Measurements from ENCODE around the gene RAB7A.
A peak's percentile ranks its signal among the peaks of the same experiment; 100 is the strongest.

The RAB7A gene

GRCh38 chr3:128726023-128727016 lies at the start of gene RAB7A:
Gene RAB7A, plus strand, starts transcription at chr3:128726183. Its CDS starts 69,185 bp downstream, at chr3:128795368.
- peak; percentile 82 for DNase-seq (ENCODE audit: low read depth)

DNA sequence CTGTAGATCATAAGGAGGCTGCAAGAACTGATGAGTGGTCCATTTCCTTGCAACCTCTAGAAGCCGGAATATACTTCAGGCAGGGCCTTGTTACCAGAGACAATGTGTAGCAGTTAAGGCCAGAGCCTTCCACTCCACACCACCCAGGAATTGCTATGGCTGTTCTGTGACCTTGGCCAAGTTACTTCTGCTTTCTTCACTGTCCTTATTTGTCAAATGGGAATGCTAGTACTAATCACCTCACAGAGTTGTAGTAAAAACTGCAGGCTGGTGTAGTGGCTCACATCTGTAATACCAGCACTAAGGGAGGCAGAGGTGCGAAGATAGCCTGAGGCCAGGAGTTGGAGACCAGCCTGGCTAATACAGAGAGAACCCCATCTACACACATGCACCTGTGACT lies 46.6 kb upstream of the RAB7A start:
- no peak for DNase-seq (ENCODE audit: low read depth)

DNA sequence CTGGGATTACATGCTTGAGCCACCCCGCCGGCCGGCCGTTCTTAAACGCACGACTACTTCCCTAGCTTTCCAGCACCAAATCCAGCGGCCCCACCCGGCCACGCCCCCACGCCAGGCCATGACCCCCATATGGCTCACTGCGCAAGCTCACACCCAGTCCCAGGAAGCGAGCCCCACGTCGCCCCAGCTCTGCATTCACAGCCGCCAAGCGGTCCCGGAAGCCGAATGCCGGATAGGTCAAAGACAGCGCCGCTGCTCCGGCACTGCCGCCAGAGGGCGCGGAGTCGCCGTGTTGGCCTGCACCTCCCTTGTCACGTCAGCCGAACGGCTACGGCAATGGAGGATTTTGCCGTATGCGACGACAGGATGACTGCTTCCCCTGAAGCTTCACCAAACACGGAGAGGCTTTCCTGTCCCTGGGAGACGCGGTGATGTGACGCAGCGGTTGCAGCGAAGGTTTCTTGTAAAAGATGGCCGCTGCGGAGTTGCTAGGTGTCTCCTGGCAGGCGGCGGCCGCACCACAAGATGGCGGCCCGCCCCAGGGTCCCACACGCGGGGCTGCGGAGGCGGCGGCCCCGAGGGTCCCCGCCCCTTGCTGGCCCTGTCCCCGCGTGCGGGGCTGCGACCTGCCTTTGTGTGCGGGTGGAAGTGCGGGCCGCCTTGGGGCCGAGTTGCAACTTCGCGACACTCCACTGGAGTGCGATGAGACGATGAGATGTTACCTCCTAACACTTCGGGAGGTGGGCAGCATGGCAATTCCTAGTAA lies 45.2 kb upstream of the RAB7A start:
- peak; percentile 93 for DNase-seq (ENCODE audit: low read depth)

DNA sequence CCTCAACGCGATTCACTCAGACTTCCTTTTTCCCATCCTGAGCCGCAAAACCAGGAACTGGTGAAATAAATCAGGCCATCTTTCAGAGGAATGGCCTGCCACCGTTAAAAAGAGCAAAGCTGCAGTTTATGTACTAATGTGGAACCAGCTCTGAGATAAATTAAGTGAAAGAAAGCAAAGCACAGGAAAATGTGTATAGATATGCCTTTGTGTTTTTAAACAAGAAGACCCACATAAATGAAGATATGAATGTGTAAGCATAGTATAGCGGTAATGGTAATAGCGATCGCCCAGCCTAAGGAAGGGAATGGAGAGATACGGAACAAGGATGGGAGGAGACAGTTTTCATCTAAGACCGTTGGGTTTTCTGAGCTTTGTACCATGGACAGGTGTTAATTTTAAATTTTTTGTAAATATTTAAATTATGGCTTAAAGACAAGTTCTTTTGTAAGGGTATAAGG lies 44.6 kb upstream of the RAB7A start:
- DNase-seq (ENCODE audit: low read depth): no peak

DNA sequence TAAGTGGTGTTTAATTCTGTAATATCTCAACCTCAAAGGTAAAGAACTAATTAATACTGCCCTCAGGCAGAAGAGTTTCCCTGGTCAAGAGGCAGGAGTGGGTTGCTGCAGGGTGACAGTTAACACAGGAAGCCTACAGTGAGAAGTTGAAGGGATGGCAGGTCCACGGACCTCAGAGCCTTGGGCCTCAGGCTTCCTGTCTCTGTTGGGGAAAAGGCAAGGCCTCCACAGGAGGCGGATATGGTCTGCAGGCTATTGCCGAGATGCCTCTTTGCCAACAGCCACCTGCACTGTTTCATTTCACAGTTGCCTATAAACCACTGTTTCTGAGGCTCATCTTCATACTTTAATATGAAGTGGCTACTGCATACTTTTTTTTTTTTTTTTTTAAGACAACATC lies 42.0 kb upstream of the RAB7A start:
- DNase-seq (ENCODE audit: low read depth): no peak

- DNase-seq (ENCODE audit: low read depth): no peak
Observed at GRCh38 chr3:128684986-128685726, 40.8 kb upstream of the RAB7A start.

- DNase-seq (ENCODE audit: low read depth): no peak
Observed at GRCh38 chr3:128686465-128686864, 39.5 kb upstream of the RAB7A start.

DNA sequence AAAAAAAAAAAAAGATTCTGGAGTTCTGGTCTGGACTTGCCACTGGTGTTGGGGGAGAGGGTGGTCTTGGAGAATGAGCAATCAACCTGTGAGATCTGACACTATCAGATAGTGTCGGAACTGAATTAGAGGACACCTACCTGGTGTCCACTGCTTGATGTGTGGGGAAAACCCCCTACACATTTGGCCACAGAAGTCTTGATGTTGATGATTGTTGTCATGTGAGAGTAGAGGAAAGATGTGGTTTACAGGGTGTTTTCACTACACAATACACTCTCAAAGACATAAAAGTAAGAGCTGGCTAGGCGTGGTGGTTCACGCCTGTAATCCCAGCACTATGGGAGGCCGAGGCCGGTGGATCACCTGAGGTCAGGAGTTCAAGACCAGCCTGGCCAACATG lies 36.9 kb upstream of the RAB7A start:
- DNase-seq (ENCODE audit: low read depth): no peak

DNA sequence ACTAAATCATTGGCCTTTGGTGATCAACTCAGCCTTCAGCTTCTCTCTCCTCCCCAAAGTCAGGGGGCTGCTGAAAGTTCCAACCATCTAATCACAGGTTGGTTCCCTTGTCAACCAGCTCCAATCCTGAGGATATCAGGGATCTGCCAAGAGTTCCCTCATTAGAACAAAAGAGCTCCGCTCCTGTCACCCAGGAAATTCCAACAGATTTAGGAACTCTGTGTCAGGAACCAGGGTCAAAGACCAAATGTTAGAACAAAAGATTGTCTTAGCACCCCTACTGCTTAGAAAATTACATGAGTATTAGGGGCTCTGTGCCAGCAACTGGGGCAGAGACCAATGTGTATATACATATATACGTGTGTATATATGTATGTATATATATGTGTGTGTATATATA lies 32.3 kb upstream of the RAB7A start:
- DNase-seq (ENCODE audit: low read depth): no peak

GRCh38 chr3:128697341-128697740 lies 28.6 kb upstream of the RAB7A start:
- no peak for DNase-seq (ENCODE audit: low read depth)

- DNase-seq (ENCODE audit: low read depth): no peak
Observed at GRCh38 chr3:128698211-128699047, 27.6 kb upstream of the RAB7A start.

DNA sequence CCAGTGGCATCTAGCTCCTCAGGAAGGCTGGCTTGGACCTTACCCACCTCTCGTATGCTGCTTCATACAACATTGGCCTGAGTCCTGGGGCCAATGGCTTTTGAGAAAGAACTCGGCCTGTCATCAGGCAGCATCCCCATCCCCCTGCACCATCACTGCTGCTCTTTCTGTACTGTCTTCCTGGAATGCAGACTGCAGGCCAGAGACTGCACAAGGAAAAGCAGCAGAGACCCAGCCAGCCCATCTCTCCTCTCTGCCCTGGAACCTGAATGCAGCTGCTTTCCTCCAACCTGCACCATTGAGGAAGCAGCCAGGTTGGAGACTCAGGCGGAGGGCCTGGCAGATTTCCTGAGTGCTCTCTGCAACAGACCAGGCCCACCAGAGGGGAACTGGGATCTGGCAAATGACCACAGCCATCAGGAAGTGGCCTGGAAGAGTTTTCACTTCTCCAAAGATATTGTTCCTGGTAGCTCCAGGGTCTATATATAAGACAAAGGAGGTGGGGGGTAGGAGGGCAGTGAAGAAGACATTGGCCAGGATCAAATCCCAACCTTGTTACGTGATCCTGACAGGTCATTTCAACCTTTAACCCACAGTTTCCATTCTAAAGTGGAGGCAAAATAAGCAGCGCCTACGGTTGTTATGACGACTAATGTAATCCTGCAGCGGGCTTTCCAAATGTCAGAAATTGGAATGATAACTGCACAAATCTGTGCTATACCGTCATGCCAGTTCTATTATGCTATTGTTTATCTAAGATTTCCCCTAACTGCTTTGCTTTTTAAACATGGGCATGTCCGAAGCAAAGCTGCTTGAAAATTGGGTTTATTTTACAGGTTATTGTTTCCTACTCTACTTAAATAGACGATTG lies 24.4 kb upstream of the RAB7A start:
- DNase-seq (ENCODE audit: low read depth): no peak

DNA sequence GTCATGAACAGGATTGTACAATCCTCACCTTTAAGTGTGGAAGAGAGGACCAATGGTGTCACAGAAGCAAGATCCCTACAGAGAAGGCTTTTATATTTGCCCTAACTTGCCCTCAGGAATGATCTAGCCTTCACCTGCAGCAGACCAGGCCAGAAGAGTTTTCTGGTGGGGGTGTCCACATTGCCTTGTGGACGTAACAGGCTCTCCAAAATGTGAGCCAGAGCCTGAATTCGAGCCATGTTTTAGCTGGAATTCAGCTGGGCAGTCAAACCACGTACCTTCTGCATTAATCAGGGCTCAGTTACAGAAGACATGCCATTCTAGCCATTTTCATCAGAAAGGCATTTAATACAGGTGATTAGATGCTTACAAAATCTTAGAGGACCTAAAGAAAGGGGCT lies 23.6 kb upstream of the RAB7A start:
- DNase-seq (ENCODE audit: low read depth): no peak

DNA sequence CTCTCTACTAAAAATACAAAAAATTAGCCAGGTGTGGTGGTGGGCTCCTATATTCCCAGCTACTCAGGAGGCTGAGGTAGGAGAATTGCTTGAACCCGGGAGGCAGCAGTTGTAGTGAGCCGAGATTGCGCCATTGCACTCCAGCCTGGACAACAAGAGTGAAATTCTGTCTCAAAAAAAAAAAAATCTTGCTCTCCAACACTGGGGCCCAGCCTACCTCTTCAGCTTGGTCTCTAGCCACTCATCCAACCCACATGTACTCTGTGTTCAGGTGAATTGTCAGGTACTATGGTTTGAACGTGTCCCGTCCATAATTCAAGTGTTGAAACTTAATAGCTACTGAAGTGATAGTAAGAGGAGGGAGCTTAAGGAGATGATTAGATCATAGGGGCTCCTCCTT lies 22.4 kb upstream of the RAB7A start:
- no peak for DNase-seq (ENCODE audit: low read depth)

- DNase-seq (ENCODE audit: low read depth): no peak
Observed at GRCh38 chr3:128706086-128706615, 19.8 kb upstream of the RAB7A start.

DNA sequence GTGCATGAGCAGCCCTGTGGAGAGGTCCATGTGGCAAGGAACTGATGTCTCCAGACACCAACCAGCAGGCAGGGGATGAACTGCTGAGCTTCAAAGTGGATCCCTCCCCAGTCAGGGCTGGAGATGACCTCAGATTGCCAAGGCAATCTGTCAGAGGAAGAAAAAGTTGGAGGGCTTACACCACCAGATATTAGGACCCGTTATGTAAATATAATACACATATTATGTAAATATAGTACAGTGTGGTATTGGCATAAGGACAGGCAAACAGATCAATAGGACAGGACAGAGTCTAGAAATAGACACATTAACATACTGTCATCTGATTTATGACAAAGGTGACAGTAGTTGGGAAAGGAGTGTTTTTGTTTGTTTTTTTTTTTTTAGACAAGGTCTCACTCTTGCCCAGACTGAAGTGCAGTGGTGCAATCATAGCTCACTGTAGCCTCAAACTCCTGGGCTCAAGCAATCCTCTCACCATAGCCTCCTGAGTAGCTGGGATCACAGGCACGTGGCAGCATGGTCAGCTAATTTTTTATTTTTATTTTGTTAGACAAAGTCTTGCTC lies 18.0 kb upstream of the RAB7A start:
- DNase-seq (ENCODE audit: low read depth): no peak

GRCh38 chr3:128709038-128709437 lies 16.9 kb upstream of the RAB7A start:
- DNase-seq (ENCODE audit: low read depth): no peak

DNA sequence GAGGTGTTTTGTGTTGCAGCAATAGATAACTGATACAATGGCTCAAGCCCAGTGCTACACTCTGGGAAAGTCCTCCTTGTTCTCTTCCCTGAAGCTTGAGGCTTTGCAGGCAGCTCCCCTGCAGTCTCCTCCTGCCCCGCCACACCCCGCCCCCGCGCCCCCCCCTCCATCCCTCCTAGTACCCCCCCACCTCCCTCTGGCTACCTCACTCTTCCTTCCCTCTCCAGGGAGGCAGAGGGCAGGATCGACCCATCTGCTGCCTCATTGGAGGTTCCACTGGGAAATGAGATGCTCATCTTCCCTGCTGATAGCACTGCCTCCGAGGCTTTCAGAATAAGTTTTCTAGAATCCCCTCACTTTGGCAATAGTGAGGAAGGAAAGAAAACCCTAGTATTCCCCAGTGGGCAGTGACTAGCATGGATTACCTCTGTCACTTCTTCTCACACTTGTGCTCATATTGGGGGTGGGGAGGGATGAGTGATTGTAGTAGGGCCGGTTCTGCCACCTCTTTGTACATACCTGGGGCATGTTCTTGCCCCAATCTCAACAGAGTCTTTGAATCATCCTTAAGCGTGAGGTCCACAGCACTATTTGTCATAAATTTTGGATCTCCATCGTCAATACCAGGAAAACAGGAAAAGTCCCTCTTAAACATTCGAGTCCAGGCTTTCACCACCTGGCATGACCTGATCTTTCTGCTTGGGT lies 16.3 kb upstream of the RAB7A start:
- no peak for DNase-seq (ENCODE audit: low read depth)

- no peak for DNase-seq (ENCODE audit: low read depth)
Observed at GRCh38 chr3:128710816-128711433, 15.1 kb upstream of the RAB7A start.
